Activated T-helper 2 cell treated with anti-CD3 and anti-CD28 coated beads, Interferon-gamma antibody, Interleukin-2, Interleukin-4, amounts not matched to agents 10 μg/mL and 5 μg/mL and 100 μg/mL, durations not matched to agents 14 hours and 24 hours and 36 hours (primary cell): ENCODE measurements around the gene TMED7. TPM values are rescaled to one million over a fixed set of nuclear protein-coding genes. Genes with fewer than 3 reads are reported as not detected.
A peak's percentile ranks its signal among the peaks of the same experiment; 100 is the strongest.
"Not testable (repeated sequence)": the region's sequence is repeated elsewhere in the genome, so short reads cannot be mapped to it uniquely, and the experiment has no call there.

ENCODE experiments used
- DNase-seq: peaks from one replicate; pipeline ENCODE4 v3.0.0; 2021; ENCODE audit warnings: low spot score
- H3K27ac Mint-ChIP-seq: one replicate; pipeline ENCODE4 v1.8.0; 2021; ENCODE audit warnings: mixed read lengths
- H3K27me3 Mint-ChIP-seq: one replicate; pipeline ENCODE4 v1.8.0; 2021; ENCODE audit warnings: low read depth, mixed read lengths
- H3K36me3 Mint-ChIP-seq: one replicate; pipeline ENCODE4 v1.8.0; 2021; ENCODE audit warnings: low read depth, mixed read lengths
- H3K4me1 Mint-ChIP-seq: one replicate; pipeline ENCODE4 v1.8.0; 2021; ENCODE audit warnings: low read depth, mixed read lengths
- H3K4me3 Mint-ChIP-seq: one replicate; pipeline ENCODE4 v1.8.0; 2021; ENCODE audit warnings: low read depth, mild to moderate bottlenecking, moderate library complexity, mixed read lengths
- H3K9me3 Mint-ChIP-seq: one replicate; pipeline ENCODE4 v1.8.0; 2021; ENCODE audit warnings: mixed read lengths
- intact Hi-C: fragments of 100-400 bp; cut with micrococcal nuclease; formaldehyde crosslinking; loops from one replicate; pipeline ENCODE4 v1.15.1; 2023
- total RNA-seq: library from RNA; stranded (reverse); gene quantifications from 2 replicates; pipeline ENCODE4 v1.2.3, GENCODE V29; 2022

Gene TMED7
- total RNA-seq, 1 donor from 2014 or later: 40.2 TPM

GRCh38 chr5:115645386-115645785 is 19.6 kb upstream of the TMED7 start:
- DNase-seq, H3K36me3 Mint-ChIP-seq, H3K4me1 Mint-ChIP-seq, H3K4me3 Mint-ChIP-seq, intact Hi-C loops, H3K27ac Mint-ChIP-seq, H3K9me3 Mint-ChIP-seq: not testable (repeated sequence)
- H3K27me3 Mint-ChIP-seq: peaks cover 71% of the 10 kb centered on the region

GRCh38 chr5:115644046-115644445 is 18.2 kb upstream of the TMED7 start:
- Mint-ChIP-seq H3K27ac (no peak overlapping the region), H3K9me3 (no peaks in the 10 kb centered on the region), H3K27me3 (peaks cover 79% of the 10 kb centered on the region), H3K4me1 (no peaks in the 10 kb centered on the region), H3K36me3 (no peaks in the 10 kb centered on the region), H3K4me3 (no peak overlapping the region)
- intact Hi-C loops: no loop called here
- no peak for DNase-seq

GRCh38 chr5:115641948-115642347 is 16.1 kb upstream of the TMED7 start:
- H3K4me1 Mint-ChIP-seq: peaks cover 17% of the 10 kb centered on the region
- H3K4me3 Mint-ChIP-seq: no peak overlapping the region
- intact Hi-C loops: no loop called here
- no peak for DNase-seq
- peaks cover 80% of the 10 kb centered on the region for H3K27me3 Mint-ChIP-seq
- H3K27ac Mint-ChIP-seq: no peak overlapping the region
- H3K9me3 Mint-ChIP-seq: no peaks in the 10 kb centered on the region
- no peaks in the 10 kb centered on the region for H3K36me3 Mint-ChIP-seq

GRCh38 chr5:115640274-115640673 is 14.4 kb upstream of the TMED7 start:
- H3K9me3 Mint-ChIP-seq: no peaks in the 10 kb centered on the region
- no peak for DNase-seq
- H3K36me3 Mint-ChIP-seq: no peaks in the 10 kb centered on the region
- no peak overlapping the region for H3K4me3 Mint-ChIP-seq
- peaks cover 77% of the 10 kb centered on the region for H3K27me3 Mint-ChIP-seq
- no peak overlapping the region for H3K27ac Mint-ChIP-seq
- H3K4me1 Mint-ChIP-seq: peaks cover 25% of the 10 kb centered on the region
- intact Hi-C loops: no loop called here

- no peak overlapping the region for H3K27ac Mint-ChIP-seq
- H3K27me3 Mint-ChIP-seq: peaks cover 70% of the 10 kb centered on the region
- H3K4me1 Mint-ChIP-seq: peaks cover 29% of the 10 kb centered on the region
- H3K4me3 Mint-ChIP-seq: no peak overlapping the region
- no peak for DNase-seq
- no peaks in the 10 kb centered on the region for H3K9me3 Mint-ChIP-seq
- H3K36me3 Mint-ChIP-seq: no peaks in the 10 kb centered on the region
- intact Hi-C loops: no loop called here
These were observed 13.5 kb upstream of the TMED7 start for GRCh38 chr5:115639377-115639776.

- no peak overlapping the region for H3K4me3 Mint-ChIP-seq
- H3K9me3 Mint-ChIP-seq: no peaks in the 10 kb centered on the region
- H3K36me3 Mint-ChIP-seq: no peaks in the 10 kb centered on the region
- peaks cover 64% of the 10 kb centered on the region for H3K27me3 Mint-ChIP-seq
- no peak overlapping the region for H3K27ac Mint-ChIP-seq
- peaks cover 41% of the 10 kb centered on the region for H3K4me1 Mint-ChIP-seq
- intact Hi-C loops: no loop called here
- DNase-seq: no peak
These were observed 11.7 kb upstream of the TMED7 start for GRCh38 chr5:115637507-115637906.

GRCh38 chr5:115636008-115636407 is 10.2 kb upstream of the TMED7 start:
- H3K9me3 Mint-ChIP-seq: no peaks in the 10 kb centered on the region
- no peaks in the 10 kb centered on the region for H3K36me3 Mint-ChIP-seq
- H3K4me3 Mint-ChIP-seq: no peak overlapping the region
- intact Hi-C loops: no loop called here
- peaks cover 41% of the 10 kb centered on the region for H3K4me1 Mint-ChIP-seq
- no peak for DNase-seq
- H3K27me3 Mint-ChIP-seq: peaks cover 62% of the 10 kb centered on the region
- no peak overlapping the region for H3K27ac Mint-ChIP-seq

- no peaks in the 10 kb centered on the region for H3K9me3 Mint-ChIP-seq
- H3K4me1 Mint-ChIP-seq: peaks cover 41% of the 10 kb centered on the region
- peaks cover 57% of the 10 kb centered on the region for H3K27me3 Mint-ChIP-seq
- peak; percentile 75 for DNase-seq
- intact Hi-C loops: loop anchor here (1.0 to 2.0 kb wide), 6 partner anchors 8 to 503 kb away; partner anchors contain the start of genes AP3S1, ATG12, FEM1C and TMED7
- H3K4me3 Mint-ChIP-seq: peak overlapping the region; percentile 33
- H3K27ac Mint-ChIP-seq: no peak overlapping the region
- no peaks in the 10 kb centered on the region for H3K36me3 Mint-ChIP-seq
These were observed 8.7 kb upstream of the TMED7 start for GRCh38 chr5:115634343-115635132.

GRCh38 chr5:115629903-115630302 is 4.1 kb upstream of the TMED7 start:
- H3K4me3 Mint-ChIP-seq: no peak overlapping the region
- H3K36me3 Mint-ChIP-seq: no peaks in the 10 kb centered on the region
- peaks cover 31% of the 10 kb centered on the region for H3K27me3 Mint-ChIP-seq
- no peaks in the 10 kb centered on the region for H3K9me3 Mint-ChIP-seq
- H3K4me1 Mint-ChIP-seq: peaks cover 20% of the 10 kb centered on the region
- intact Hi-C loops: loop anchor here (5.0 kb wide), 1 partner anchor 423 kb away; no protein-coding TSS in a partner anchor
- no peak overlapping the region for H3K27ac Mint-ChIP-seq
- no peak for DNase-seq

GRCh38 chr5:115627295-115627865 is 1.5 kb upstream of the TMED7 start:
- intact Hi-C loops: loop anchor here (5.0 kb wide), 1 partner anchor 420 kb away; no protein-coding TSS in a partner anchor
- no peak overlapping the region for H3K27ac Mint-ChIP-seq
- no peak for DNase-seq
- peaks cover 4% of the 10 kb centered on the region for H3K36me3 Mint-ChIP-seq
- peaks cover 22% of the 10 kb centered on the region for H3K27me3 Mint-ChIP-seq
- no peak overlapping the region for H3K4me3 Mint-ChIP-seq
- peaks cover 13% of the 10 kb centered on the region for H3K4me1 Mint-ChIP-seq
- H3K9me3 Mint-ChIP-seq: no peaks in the 10 kb centered on the region

GRCh38 chr5:115626445-115626823 is 598 bp upstream of the TMED7 start:
- Mint-ChIP-seq H3K9me3 (no peaks in the 10 kb centered on the region), H3K27me3 (peaks cover 14% of the 10 kb centered on the region), H3K27ac (peak overlapping the region; percentile 89), H3K4me1 (peaks cover 17% of the 10 kb centered on the region), H3K36me3 (peaks cover 9% of the 10 kb centered on the region), H3K4me3 (no peak overlapping the region)
- intact Hi-C loops: loop anchor here (1.0 to 5.0 kb wide), 5 partner anchors 8 to 419 kb away; partner anchors contain the start of genes AP3S1, ATG12 and FEM1C
- DNase-seq: no peak

- H3K27ac Mint-ChIP-seq: peak overlapping the region; percentile 40
- peaks cover 20% of the 10 kb centered on the region for H3K4me1 Mint-ChIP-seq
These were observed 842 bp downstream of the TMED7 start for GRCh38 chr5:115624994-115625393.

GRCh38 chr5:115623658-115624057 is 2.2 kb downstream of the TMED7 start:
- no peak overlapping the region for H3K27ac Mint-ChIP-seq
- peaks cover 31% of the 10 kb centered on the region for H3K36me3 Mint-ChIP-seq
- H3K27me3 Mint-ChIP-seq: no peaks in the 10 kb centered on the region
- no peaks in the 10 kb centered on the region for H3K9me3 Mint-ChIP-seq
- H3K4me1 Mint-ChIP-seq: peaks cover 20% of the 10 kb centered on the region
- no peak for DNase-seq
- intact Hi-C loops: no loop called here
- H3K4me3 Mint-ChIP-seq: no peak overlapping the region

More at GRCh38 chr5:115624994-115625393, 842 bp downstream of the TMED7 start:
- Mint-ChIP-seq H3K36me3 (peaks cover 19% of the 10 kb centered on the region), H3K27me3 (peaks cover 8% of the 10 kb centered on the region), H3K4me3 (no peak overlapping the region), H3K9me3 (no peaks in the 10 kb centered on the region)
- DNase-seq: no peak
- intact Hi-C loops: loop anchor here (5.0 kb wide), 1 partner anchor 418 kb away; no protein-coding TSS in a partner anchor
